GM19193 (cell line): Measurements from ENCODE around the gene NOTCH1.

Experiments used
- POLR2A ChIP-seq: IDR thresholded peaks from 4 replicates; pipeline ENCODE4 v1.6.1; 2011; ENCODE audit not compliant: insufficient read depth, insufficient read length; ENCODE audit errors: extremely low read depth

NOTCH1 gene

DNA sequence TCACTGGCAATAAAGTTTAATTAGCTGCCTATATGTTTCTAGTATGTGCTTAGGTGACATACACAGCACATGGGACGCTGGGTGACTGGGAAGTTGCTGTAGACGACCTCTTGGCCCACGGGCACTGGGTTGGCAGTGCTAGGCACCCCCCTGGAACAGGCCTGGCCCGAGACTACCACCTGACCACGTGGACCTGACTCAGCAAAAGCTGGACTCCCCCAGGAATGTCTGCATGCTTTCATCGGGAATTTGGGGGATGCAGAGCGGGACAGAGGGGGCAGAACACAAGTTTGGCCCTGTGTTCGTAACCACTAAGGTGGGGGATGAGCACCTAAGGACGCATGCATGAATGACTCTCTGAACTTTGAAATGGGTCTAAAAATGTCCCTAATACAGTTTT, 89.6 kb downstream of the NOTCH1 start:
- TF ChIP-seq POLR2A: no peak

DNA sequence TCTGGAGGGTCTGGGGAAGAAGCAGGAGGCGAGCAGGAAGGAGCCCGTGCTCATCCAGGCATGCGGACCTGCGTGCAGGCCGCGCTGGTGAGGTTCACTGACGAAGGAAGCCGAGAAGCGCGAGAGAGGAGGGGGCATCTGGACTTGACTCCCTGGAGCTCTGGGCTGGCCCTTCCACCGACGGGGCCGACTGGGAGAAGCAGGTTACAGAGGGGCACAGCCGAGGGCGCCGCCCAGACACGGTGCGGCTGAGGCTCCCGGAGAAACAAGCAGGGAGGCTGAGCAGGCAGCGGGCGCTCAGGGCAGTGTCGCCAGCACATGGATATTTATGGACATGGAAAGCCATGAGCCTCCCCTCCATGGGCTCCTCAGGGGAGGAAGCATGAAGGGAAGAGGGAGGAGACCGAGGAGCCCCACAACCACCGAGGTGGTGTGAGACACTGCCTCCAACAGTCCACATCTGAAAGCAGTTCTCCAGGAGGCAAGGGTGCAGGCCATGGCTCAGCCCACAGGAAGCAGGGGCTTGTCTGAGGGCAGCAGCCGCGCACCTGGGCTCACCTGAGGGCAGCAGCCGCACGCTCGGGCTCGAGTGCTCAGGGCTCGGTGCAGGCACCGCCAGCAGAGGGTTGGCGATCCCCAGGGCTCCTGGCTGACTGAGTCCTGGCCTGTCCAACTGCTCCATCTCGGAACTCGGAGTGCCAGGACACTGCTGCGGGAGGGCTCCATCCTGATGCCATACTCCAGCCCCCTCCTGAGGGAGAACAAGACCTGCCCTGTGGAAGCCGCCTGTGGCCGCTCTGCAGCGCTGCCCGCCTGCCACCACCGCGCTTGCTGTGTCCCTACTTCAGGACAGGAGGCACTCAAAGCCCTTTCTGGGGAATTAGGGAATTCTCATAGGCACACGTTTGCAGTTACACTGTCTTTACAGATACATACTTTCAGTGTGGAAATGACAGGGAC, 90.5 kb downstream of the NOTCH1 start:
- no peak for TF ChIP-seq POLR2A

DNA sequence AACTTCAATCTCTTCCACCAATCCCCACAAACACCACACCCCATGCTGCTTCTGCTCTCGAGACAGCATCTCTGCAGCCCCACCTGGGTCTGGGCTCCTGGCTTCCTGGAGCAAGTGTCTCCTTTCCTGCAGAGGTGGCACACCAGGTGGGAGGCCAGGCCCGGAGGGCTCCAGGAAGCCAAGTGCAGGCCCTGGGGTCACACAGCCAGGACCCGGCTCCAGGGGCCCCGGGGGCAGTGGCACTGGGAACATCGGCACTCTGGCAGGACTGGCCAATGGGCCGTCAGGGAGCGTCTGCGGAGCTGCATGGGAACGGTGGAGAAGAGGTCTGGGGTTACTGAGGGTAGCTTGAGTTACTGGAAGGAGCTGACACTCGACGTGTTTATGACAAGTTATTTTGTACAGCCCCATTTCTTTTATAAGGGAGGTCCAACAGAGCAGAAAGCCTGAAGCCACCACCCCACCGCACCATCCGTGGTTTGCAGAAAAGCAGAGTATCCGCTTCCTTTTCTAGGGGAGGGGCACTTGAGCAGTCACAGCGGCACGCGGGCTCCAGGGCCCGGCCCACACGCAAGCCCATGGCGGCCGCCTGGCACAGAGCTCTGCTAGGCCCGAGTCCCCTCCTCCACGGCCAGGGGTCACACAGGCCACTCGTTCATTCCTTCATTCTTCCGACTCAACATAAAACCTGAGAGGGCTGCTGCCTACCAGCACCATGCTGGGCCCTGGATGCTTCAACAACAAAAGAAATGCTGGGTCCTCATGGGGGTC, 91.6 kb downstream of the NOTCH1 start:
- TF ChIP-seq POLR2A: no peak

DNA sequence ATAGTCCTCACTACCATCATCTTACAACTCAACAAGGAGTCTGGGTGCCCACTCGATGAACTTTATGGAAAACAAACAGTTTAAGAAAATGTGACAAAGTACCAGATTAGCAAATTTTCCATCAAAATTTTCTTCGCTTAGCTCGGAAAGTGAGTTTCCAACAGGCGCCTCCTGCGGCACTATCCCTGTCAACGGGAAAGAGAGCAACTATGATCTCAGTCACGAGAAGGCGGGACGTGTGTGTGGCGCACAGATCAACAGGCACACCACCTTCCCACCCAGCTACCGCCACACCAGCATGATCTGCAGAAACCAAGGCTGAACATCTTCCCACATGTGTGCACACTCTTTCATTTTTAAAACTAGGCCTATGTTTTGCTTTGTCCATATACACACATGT, 92.5 kb downstream of the NOTCH1 start:
- no peak for TF ChIP-seq POLR2A

DNA sequence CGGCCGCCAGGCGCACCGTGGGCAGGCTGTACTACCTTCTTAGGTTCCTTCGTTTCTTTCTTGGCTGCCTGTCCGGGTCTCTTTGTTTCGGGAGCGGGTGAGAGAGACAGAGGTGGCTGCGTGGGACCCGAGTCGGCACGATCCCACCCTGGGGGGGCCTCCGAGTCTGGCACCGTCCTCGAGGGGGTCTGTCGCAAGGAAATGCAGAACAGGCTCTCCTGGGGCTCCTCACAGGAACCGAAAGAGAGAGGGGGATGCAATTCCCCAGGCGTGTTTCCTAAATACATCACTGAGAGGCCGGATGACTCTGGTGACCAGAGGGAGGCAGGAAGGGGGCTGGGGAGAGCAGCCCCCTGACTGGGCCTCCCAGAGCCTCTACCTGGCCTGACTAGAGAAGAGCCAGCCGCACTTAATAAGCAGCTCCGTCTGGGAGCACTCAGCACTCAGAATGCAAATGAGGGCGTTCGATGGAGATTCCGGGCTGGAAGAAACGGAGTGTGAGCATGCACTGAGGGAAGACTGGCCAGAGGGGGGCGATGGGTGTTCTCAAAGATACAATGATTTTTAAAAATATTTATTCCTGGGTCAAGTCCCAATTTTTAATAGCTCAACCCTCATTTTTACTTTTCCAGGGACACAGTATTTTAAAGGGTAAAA, 94.5 kb downstream of the NOTCH1 start:
- TF ChIP-seq POLR2A: no peak

DNA sequence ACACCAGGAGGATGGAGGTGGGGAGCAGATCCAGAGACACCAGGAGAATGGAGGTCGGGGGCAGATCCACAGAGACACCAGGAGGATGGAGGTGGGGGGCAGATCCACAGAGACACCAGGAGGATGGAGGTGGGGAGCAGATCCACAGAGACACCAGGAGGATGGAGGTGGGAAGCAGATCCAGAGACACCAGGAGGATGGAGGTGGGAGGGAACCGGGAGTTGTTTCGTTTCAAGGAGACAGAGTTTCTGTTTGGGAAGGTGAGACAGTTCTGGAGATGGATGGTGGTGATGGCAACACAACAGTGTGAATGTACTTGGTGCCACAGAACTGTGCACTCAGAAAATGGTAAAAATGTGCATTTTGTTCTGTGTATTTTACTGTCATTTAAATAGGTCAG, 97.2 kb downstream of the NOTCH1 start:
- TF ChIP-seq POLR2A: no peak

DNA sequence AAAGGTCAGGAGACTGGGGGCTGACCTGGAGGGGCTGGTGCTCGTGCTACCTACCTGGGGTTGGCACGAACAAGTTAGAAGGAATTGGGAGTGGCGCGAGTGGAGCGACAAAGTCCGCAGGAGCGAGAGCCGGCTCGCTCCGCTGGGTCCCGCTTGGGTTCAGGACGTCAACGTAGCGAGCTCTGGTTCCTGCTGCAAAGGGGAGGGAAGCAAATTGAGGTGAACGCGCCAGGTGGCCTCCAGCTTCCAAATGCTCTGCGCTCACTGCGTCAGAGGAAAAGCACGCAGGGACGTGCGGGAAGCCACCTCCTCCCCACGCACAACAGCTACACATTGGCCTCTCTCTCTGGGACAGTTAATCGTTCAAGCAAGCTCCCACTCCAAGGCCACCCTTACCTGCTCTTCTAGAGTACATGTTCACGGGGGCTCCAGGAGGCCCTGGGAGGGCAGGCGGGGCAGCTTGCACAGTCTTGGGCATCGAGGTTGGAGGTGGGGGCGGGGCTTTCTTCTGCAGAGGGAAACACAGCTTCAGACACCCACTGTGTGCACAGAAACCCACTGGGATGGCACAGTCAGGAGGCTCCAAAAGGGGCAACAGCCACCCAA, 98.6 kb downstream of the NOTCH1 start:
- TF ChIP-seq POLR2A: no peak

DNA sequence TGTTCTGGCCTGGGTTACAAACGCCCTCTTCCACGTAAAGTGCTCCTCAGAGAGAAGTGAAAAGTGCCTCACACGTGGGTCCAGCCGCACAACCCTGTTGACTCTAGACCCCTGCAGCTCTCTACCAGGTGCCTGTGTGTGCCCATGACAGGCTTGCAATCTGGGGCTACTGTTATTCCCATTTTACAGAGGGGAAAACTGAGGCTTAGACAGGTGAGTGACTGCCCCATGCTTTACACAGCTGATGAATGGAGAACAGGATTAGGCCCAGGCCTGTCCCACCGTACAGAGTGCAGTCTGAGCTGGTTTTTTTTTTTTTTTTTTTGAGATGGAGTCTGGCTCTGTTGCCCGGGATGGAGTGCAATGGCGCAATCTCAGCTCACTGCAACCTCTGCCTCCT, 100.0 kb downstream of the NOTCH1 start:
- no peak for TF ChIP-seq POLR2A
